HG02870 (cell line): ENCODE results near the gene CIDEA.

Source experiments
- ATAC-seq: cut with Tn5 transposase; IDR thresholded peaks from one replicate; pipeline ENCODE4 v1.9.1; 2021; ENCODE audit warnings: mild to moderate bottlenecking, moderate library complexity; ENCODE audit not compliant: unreplicated experiment

CIDEA gene

GRCh38 chr18:12317664-12318333 lies 63.6 kb downstream of the CIDEA start:
- ATAC-seq = no peak

- ATAC-seq = no peak
These were observed 64.2 kb downstream of the CIDEA start for GRCh38 chr18:12318334-12318697.

- ATAC-seq = no peak
These were observed 64.7 kb downstream of the CIDEA start for GRCh38 chr18:12318857-12319256.

GRCh38 chr18:12321333-12321732 lies 67.2 kb downstream of the CIDEA start:
- ATAC-seq = no peak

GRCh38 chr18:12324991-12325725 lies 71.0 kb downstream of the CIDEA start:
- ATAC-seq = no peak

GRCh38 chr18:12325726-12326245 lies 71.6 kb downstream of the CIDEA start:
- ATAC-seq = no peak

GRCh38 chr18:12326711-12327460 lies 72.7 kb downstream of the CIDEA start:
- ATAC-seq = no peak
